ENCODE results near the gene HSF4.

- TF ChIP-seq, protein P1, sequence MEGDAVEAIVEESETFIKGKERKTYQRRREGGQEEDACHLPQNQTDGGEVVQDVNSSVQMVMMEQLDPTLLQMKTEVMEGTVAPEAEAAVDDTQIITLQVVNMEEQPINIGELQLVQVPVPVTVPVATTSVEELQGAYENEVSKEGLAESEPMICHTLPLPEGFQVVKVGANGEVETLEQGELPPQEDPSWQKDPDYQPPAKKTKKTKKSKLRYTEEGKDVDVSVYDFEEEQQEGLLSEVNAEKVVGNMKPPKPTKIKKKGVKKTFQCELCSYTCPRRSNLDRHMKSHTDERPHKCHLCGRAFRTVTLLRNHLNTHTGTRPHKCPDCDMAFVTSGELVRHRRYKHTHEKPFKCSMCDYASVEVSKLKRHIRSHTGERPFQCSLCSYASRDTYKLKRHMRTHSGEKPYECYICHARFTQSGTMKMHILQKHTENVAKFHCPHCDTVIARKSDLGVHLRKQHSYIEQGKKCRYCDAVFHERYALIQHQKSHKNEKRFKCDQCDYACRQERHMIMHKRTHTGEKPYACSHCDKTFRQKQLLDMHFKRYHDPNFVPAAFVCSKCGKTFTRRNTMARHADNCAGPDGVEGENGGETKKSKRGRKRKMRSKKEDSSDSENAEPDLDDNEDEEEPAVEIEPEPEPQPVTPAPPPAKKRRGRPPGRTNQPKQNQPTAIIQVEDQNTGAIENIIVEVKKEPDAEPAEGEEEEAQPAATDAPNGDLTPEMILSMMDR (IDR thresholded peaks at IDR 0.05) = peak in 4 of 6 experiments; percentile 9 to 34 (median 20)
- TF ChIP-seq POLR2A (IDR thresholded peaks at IDR 0.05) = no peak
Observed at GRCh38 chr16:67179421-67180080, 15.0 kb downstream of the HSF4 start.

Measured in esophagus squamous epithelium (tissue), 4 donors.